Kidney epithelial cell (primary cell): Measurements from ENCODE around the gene LNX2. TPM values are rescaled to one million over a fixed set of nuclear protein-coding genes. Genes with fewer than 3 reads are reported as not detected.

ENCODE experiments used
- DNase-seq: peaks from one replicate; pipeline ENCODE4 v3.0.0-alpha.2; 2010; ENCODE audit warnings: low read depth
- H3K27me3 ChIP-seq: 2 replicates; pipeline ENCODE4 v1.6.0; 2011; ENCODE audit warnings: low read length; ENCODE audit not compliant: control insufficient read depth, insufficient read depth
- H3K36me3 ChIP-seq: 2 replicates; pipeline ENCODE4 v1.5.1; 2011; ENCODE audit warnings: low read length; ENCODE audit not compliant: control insufficient read depth, insufficient read depth
- H3K4me3 ChIP-seq: 2 replicates; pipeline ENCODE4 v1.5.1; 2011; ENCODE audit warnings: low read depth, mild to moderate bottlenecking, control low read depth, low read length
- CTCF ChIP-seq: IDR thresholded peaks from 2 replicates; pipeline ENCODE4 v1.5.1; 2011; ENCODE audit warnings: mild to moderate bottlenecking, moderate library complexity, low read length, control low read depth, inconsistent platforms; ENCODE audit not compliant: insufficient read depth, poor library complexity, severe bottlenecking
- total RNA-seq: library from RNA; depleted of rRNA; stranded (reverse); fragments of >200 nt; gene quantifications from 2 replicates; pipeline ENCODE4 v1.2.3, GENCODE V29; 2015

The LNX2 gene
- 11.4 and 16.0 TPM in 2 replicates for total RNA-seq

- no peak for TF ChIP-seq CTCF
- peak within 1 kb of the TSS; percentile 79 for H3K4me3 ChIP-seq
- DNase-seq, result peak; percentile 74
- no peaks in the 10 kb centered on the region for H3K27me3 ChIP-seq
- peaks cover 2% of the 10 kb centered on the region for H3K36me3 ChIP-seq
These were observed at the start of gene LNX2 for GRCh38 chr13:27620377-27621115. LNX2 (minus strand) TSS chr13:27620529; CDS start chr13:27581703, 38,826 bp downstream.

GRCh38 chr13:27667946-27668345, 47.6 kb upstream of the LNX2 start:
- TF ChIP-seq CTCF, result no peak

DNA sequence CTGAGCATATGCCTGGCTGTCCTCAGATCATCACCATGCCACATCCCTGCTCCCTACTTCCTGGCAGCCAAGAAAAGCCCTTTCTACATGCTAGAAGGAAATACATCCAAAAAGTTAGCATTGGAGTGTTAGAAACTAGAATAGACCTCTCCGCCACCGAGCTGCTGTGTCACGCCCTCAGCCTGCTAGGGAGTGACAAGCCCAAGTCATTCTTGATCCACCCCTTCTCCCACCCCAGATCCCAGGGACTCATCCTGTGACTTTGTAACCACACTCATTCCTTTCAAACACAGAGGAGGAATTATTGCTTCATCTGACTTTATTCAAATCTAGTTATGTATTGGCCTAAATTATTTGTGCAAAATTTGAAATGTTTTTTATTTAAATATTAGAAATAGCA, 46.6 kb upstream of the LNX2 start:
- Histone ChIP-seq H3K36me3 (no peaks in the 10 kb centered on the region), H3K27me3 (no peaks in the 10 kb centered on the region), H3K4me3 (no peak overlapping the region)
- TF ChIP-seq CTCF, result no peak
- no peak for DNase-seq

More at GRCh38 chr13:27667946-27668345, 47.6 kb upstream of the LNX2 start:
- no peak overlapping the region for H3K4me3 ChIP-seq
- no peak for DNase-seq
- no peaks in the 10 kb centered on the region for H3K27me3 ChIP-seq
- H3K36me3 ChIP-seq, result no peaks in the 10 kb centered on the region

DNA sequence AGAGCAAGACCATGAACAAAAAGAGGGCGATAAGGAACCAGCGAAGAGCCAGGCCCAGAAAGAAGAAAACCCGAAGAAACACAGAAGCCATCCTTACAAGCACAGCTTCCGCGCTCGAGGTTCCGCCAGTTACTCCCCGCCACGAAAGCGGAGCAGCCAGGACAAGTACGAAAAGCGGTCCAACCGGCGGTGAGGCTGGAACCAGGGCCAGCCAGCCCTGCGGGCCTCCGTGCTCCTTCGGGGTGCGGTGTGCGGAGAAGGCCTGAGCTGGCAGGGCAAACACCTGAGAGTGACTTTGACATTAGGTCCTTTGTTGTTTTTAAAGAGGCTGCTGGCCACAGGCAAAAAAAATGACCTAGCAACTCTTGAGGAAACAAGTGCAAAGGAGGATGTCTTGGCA, 45.4 kb upstream of the LNX2 start:
- no peaks in the 10 kb centered on the region for H3K36me3 ChIP-seq
- DNase-seq, result no peak
- TF ChIP-seq CTCF, result no peak
- no peaks in the 10 kb centered on the region for H3K27me3 ChIP-seq
- H3K4me3 ChIP-seq, result no peak overlapping the region

- Histone ChIP-seq H3K27me3 (no peaks in the 10 kb centered on the region), H3K4me3 (no peak overlapping the region), H3K36me3 (no peaks in the 10 kb centered on the region)
- peak; percentile 7 for TF ChIP-seq CTCF
- DNase-seq, result no peak
These were observed 45.0 kb upstream of the LNX2 start for GRCh38 chr13:27665333-27665732.

- TF ChIP-seq CTCF, result no peak
- no peak for DNase-seq
- H3K36me3 ChIP-seq, result no peaks in the 10 kb centered on the region
- H3K27me3 ChIP-seq, result no peaks in the 10 kb centered on the region
- no peak overlapping the region for H3K4me3 ChIP-seq
These were observed 43.6 kb upstream of the LNX2 start for GRCh38 chr13:27663947-27664346.
